Measurements from ENCODE around the gene VGLL4. TPM values are rescaled to one million over a fixed set of nuclear protein-coding genes. Genes with fewer than 3 reads are reported as not detected.

VGLL4 gene
- polyA plus RNA-seq, 3 donors = 8.5 to 13.2 (median 10.0) TPM

DNA sequence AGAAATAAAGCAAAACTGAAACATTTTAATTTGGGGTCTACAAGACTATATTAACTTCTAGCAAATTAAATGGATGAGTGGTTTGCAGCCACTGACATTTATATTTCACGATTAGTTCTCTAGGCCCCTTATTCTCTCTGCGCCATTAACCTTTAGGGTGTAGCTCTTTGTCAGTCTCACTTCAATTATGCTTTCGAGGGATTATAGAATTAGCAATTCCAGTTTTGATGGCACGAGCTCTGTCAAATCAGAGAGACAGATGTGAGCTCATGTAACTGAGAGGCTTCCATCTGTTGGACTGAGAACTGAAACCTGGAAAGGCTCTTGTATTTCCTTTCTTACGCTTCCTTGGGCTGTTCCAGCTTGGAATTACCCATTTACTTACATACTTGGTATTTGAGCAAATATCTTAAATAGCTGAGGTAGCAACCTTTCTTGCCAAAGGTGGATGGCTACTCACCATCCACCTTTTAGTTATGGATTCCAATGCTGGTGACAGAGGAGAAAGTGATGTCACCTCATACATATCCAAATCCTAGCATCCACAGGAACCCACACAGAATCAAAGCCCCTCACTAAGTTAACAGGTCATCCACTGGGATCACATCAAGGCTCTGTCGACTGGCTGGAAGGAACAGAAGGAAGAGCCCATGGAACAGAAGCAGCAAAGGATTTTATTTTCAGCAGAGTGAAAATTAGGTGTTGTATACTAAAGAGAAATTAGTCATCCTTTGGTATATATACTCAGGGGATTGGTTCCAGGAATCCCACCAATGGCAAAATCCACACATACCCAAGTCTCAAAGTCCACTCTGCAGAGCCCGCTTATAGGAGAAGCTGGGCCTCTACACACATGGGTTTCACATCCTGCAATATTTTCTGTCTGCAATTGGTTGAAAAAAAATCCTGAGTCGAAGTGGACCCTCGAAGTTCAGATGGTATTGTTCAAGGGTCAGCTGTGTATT lies 20.8 kb downstream of the VGLL4 start:
- TF ChIP-seq, protein P1, sequence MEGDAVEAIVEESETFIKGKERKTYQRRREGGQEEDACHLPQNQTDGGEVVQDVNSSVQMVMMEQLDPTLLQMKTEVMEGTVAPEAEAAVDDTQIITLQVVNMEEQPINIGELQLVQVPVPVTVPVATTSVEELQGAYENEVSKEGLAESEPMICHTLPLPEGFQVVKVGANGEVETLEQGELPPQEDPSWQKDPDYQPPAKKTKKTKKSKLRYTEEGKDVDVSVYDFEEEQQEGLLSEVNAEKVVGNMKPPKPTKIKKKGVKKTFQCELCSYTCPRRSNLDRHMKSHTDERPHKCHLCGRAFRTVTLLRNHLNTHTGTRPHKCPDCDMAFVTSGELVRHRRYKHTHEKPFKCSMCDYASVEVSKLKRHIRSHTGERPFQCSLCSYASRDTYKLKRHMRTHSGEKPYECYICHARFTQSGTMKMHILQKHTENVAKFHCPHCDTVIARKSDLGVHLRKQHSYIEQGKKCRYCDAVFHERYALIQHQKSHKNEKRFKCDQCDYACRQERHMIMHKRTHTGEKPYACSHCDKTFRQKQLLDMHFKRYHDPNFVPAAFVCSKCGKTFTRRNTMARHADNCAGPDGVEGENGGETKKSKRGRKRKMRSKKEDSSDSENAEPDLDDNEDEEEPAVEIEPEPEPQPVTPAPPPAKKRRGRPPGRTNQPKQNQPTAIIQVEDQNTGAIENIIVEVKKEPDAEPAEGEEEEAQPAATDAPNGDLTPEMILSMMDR (IDR thresholded peaks at IDR 0.05) = no peak
- H3K4me1 Mint-ChIP-seq = peaks cover 64% of the 10 kb centered on the region

DNA sequence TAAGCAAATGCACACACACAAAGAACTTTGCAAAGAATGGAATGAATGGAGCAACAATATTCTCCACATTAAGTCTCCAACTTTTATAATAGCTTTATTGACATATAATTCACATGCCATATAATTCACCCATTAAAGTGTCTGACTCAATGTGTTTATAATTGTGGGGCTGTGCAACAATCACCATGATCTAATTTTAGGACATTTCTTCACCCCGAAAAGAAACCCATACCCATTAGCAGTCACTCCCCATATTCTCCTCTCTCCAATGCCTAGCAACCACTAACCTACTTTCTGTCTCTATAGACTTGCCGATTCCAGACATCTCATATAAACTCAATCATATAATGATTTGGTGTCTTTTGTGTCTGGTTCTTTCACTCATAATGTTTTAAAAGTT lies 22.6 kb downstream of the VGLL4 start:
- Mint-ChIP-seq H3K4me3 (no peak overlapping the region), H3K27me3 (ENCODE audit: low read depth in 3 of 3) (peaks cover 0 to 1% (median 0%) of the 10 kb centered on the region in 3 donors), H3K4me1 (peaks cover 56% of the 10 kb centered on the region), H3K9me3 (no peaks in the 10 kb centered on the region), H3K36me3 (peaks cover 0 to 4% of the 10 kb centered on the region in 2 donors), H3K27ac (peak overlapping the region in 1 of 7 donors; percentile 52)
- no peak overlapping the region for H3K27ac ChIP-seq (ENCODE audit: low read depth in 1 of 2, low read length in 2 of 2)
- no CpG with 5 or more reads among the region's 2 CpGs for WGBS (ENCODE audit: insufficient coverage)
- H2AFZ ChIP-seq (ENCODE audit: insufficient read depth, low read depth, low read length, poor library complexity, severe bottlenecking) = no peak overlapping the region
- intact Hi-C loops (cut with micrococcal nuclease) = no loop called here
- peaks cover 3 to 10% of the 10 kb centered on the region in 2 donors for H3K4me1 ChIP-seq (ENCODE audit: control insufficient read depth in 1 of 2, insufficient read depth in 2 of 2, low read length in 2 of 2)
- H3K79me2 ChIP-seq (ENCODE audit: insufficient read depth, low read length) = peaks cover 98% of the 10 kb centered on the region
- H3K4me3 ChIP-seq (replicated peaks in 1 of 3; ENCODE audit: low read depth in 2 of 3, low read length in 3 of 3) = no peak overlapping the region
- H3K9ac ChIP-seq (ENCODE audit: insufficient read depth, low read length, poor library complexity, severe bottlenecking) = no peak overlapping the region
- TF ChIP-seq, protein P1 (IDR thresholded peaks at IDR 0.05) = no peak
- H3K36me3 ChIP-seq (replicated peaks in 1 of 2; ENCODE audit: control insufficient read depth in 1 of 2, insufficient read depth in 2 of 2, low read length in 2 of 2) = no peaks in the 10 kb centered on the region
- no peak overlapping the region for H3K4me2 ChIP-seq (replicated peaks; ENCODE audit: extremely low read depth, low read length, poor library complexity, severe bottlenecking)
- H3K9me3 ChIP-seq (replicated peaks in 1 of 2; ENCODE audit: control insufficient read depth in 1 of 2, insufficient read depth in 1 of 2, low read length in 2 of 2) = no peaks in the 10 kb centered on the region
- no peaks in the 10 kb centered on the region for H3K27me3 ChIP-seq (ENCODE audit: control insufficient read depth in 2 of 2, insufficient read depth in 2 of 2, low read length in 2 of 2)
- no peak for DNase-seq
- H4K20me1 ChIP-seq (ENCODE audit: insufficient read depth, low read length) = peaks cover 92% of the 10 kb centered on the region

More for the DNA sequence above, 20.8 kb downstream of the VGLL4 start:
- Histone ChIP-seq H3K9ac (ENCODE audit: insufficient read depth, low read length, poor library complexity, severe bottlenecking) (no peak overlapping the region), H2AFZ (ENCODE audit: insufficient read depth, low read depth, low read length, poor library complexity, severe bottlenecking) (no peak overlapping the region), H3K27ac (ENCODE audit: low read depth in 1 of 2, low read length in 2 of 2) (no peak overlapping the region), H3K79me2 (ENCODE audit: insufficient read depth, low read length) (peaks cover 100% of the 10 kb centered on the region), H3K9me3 (replicated peaks in 1 of 2; ENCODE audit: control insufficient read depth in 1 of 2, insufficient read depth in 1 of 2, low read length in 2 of 2) (no peaks in the 10 kb centered on the region), H4K20me1 (ENCODE audit: insufficient read depth, low read length) (peaks cover 94% of the 10 kb centered on the region), H3K36me3 (replicated peaks in 1 of 2; ENCODE audit: control insufficient read depth in 1 of 2, insufficient read depth in 2 of 2, low read length in 2 of 2) (no peaks in the 10 kb centered on the region), H3K4me1 (ENCODE audit: control insufficient read depth in 1 of 2, insufficient read depth in 2 of 2, low read length in 2 of 2) (peaks cover 3 to 16% of the 10 kb centered on the region in 2 donors), H3K27me3 (ENCODE audit: control insufficient read depth in 2 of 2, insufficient read depth in 2 of 2, low read length in 2 of 2) (no peaks in the 10 kb centered on the region), H3K4me2 (replicated peaks; ENCODE audit: extremely low read depth, low read length, poor library complexity, severe bottlenecking) (no peak overlapping the region), H3K4me3 (replicated peaks in 1 of 3; ENCODE audit: low read depth in 2 of 3, low read length in 3 of 3) (no peak overlapping the region)
- peaks cover 0 to 1% (median 0%) of the 10 kb centered on the region in 3 donors for H3K27me3 Mint-ChIP-seq (ENCODE audit: low read depth in 3 of 3)
- intact Hi-C loops (cut with micrococcal nuclease) = no loop called here
- H3K36me3 Mint-ChIP-seq = peaks cover 2 to 9% of the 10 kb centered on the region in 2 donors
- H3K9me3 Mint-ChIP-seq = no peaks in the 10 kb centered on the region
- WGBS (ENCODE audit: insufficient coverage) = 96% methylated on average over 6 of the region's 9 CpGs
- H3K4me3 Mint-ChIP-seq = no peak overlapping the region
- H3K27ac Mint-ChIP-seq = no peak overlapping the region
- DNase-seq = no peak
